GF-D8 (cell line): ENCODE results near the gene FIGNL2.

Experiments used
- DNase-seq: peaks from one replicate; lab custom pipeline; 2025; lab: John Stamatoyannopoulos, UW

The FIGNL2 gene

DNA sequence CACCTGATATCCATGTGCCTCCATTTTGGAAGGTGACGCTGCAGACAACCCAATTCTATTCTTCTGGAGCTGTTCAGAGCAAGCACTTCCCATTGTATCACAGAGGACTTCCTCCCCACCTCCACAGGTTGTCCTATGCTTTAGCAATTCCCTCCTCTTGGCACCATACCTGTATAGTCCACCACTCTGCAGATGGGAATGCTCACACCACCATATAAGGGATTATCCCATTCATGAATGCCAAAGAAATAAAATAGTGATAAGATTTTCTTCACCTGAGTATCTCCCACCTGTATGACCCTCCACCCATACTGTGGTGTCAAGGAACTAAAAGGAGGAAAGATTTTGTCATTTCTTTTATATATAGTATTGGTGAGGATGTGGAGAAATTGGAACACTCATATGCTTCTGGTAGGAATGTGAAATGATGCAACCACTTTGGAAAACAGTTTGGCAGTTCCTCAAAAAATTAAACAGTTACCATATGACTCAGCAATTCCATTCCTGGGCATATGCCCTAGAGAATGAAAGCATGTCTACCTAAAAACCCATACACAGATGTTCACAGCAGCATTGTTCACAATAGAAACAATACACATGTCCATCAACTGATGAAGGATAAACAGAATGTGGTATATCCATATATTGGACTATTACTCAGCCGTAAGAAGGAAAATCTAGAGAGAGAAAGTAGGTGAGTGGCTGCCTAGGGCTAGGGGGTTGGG, 75.2 kb downstream of the FIGNL2 start:
- DNase-seq = no peak

DNA sequence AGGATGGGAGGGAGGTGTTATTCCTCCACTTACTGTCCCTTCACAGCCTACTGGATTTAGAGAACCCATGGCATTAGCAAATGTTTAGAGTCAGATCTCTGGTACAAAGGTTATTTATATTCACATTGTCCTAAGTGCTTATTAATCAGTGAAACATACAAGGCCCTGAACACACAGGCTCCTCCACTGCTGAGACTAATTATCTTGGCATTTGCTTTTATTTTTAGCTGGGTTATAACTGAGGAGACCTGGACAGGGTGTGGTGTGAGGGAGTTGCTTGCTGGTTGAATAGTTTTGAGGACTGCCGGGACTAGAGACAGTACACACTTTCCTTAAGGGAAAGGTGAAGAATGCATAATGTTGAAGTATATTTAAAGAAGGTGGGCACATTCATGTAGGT, 77.5 kb downstream of the FIGNL2 start:
- DNase-seq = no peak
